HG03103 (cell line): ENCODE measurements around the gene CRYBG2.
"Not testable (repeated sequence)": the region's sequence is repeated elsewhere in the genome, so short reads cannot be mapped to it uniquely, and the experiment has no call there.

Source experiments
- ATAC-seq: cut with Tn5 transposase; IDR thresholded peaks from one replicate; pipeline ENCODE4 v1.9.1; 2021; ENCODE audit warnings: low read depth; ENCODE audit not compliant: unreplicated experiment

CRYBG2 gene, protein sequence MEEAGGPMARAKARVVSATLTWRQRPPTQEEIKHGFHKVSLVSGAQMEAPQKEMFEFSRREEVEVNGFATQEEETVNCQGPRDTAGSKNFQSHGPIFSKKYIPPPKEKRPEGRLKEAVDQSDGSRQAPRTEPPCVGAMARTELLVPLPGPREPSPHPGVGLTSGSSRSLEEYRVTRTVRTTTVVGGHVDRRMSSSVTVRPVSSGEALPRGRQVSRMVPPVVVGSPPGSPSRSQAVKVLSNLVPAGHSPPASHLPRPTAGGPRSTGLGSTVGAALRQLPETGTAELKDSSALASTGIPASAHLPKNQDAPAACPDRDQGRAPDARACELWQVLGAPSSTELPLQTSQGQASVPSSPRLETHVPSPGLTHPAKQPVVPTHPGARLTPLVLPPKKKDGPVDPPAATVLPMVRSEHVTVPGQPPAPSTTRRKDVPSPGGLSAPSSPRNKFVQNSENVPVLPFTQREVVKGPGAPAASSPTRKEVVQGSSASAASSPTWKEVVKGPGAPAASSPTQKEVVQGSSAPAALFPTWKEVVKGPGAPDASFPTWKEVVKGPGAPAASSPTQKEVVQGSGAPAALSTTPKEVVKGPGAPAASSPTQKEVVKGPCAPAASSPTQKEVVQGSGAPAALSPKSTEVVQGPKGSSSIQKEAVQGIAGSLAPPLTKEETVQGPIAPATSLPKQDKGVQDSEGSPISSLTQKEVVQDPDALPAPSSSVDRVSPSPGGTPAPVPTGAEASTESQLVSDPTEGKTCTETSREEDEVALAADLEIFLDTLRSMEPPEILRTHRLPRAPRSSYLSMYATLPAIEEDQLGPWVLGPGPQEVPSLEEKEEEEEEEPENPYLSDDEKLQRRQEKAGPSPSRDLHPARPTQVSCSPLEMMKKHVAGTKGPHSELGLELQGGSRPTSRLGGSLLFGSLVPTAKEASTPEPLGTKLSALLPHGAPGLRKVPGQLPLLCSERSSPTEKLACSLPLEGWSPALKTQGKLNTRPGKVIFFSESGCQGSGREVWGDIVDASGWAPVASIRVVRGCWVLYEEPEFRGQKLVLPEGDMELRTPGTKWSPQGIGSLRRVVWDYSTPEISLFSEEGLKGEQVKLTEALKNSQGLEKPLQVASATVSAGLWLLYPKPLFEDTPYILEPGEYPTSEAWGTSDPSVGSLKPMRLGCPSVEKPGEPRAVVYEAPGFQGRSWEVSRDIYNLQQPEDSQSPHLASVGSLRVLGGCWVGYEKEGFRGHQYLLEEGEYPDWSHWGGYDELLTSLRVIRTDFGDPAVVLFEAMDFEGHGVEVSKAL (N-terminal part only)

DNA sequence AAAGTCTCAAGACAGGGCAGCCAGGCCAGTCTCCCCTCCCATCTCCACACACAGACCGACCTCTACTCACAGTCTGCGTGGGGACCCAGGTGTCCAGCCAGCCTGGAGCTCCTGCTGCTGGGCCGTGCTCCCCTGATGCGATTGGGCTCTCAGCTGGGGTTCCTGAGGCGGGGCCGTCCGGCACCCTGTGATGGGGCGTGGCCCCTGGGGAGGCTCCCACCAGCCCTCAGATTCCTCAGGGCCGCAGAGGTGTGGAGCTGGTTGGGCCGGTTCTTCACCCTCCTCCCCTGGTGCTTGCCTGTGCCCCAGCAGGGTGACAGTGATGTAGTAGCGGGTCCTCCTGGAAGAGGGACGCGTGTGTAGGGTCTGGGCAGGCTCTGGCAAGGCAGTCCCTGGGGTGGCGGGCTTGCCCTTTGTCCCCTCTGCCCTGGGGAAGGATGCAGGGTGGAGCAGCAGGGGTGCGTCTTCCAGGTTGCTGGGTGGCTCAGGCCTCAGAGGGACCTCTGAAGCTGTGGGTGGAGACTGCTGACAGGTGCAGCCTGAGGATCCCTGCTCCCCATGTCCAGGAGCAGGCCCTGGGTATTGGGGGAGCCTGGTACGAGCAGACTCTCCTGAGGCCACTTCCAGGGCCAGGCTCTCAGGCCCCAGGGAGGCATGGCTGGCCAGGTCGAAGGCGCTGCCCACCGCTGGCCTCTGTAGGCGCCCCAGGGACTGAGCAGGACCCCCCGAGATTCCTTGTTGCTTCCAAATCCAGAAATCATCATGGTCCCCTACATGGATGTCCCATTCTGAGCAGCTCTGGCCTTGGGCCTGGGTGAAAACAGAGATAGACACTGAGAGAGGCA is at the start of gene CRYBG2:
TSS of gene CRYBG2 (minus strand) at position 155 of the 845 bp plus-strand sequence. CDS start 7,473 bp downstream, outside the sequence.
- ATAC-seq = no peak

DNA sequence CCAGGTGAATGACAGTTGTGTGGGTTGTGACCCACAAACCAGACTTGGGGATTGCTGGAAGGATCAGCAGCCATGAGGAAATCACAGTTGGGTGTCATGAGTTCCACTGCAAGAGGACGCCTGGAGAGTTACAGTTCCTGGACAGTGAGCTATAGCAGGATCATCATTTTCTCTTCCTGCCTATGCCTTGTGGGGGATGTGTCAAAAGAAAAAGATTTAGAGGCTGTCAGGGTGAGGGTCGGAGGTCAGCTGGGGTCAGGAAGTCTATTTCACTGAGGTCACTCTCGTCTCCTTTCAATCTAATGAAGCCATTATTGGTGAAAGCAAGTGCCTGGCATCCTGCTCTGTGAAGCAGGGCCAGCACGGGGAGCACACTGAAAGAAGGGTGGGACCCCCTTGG is 49.7 kb upstream of the CRYBG2 start:
- no peak for ATAC-seq

DNA sequence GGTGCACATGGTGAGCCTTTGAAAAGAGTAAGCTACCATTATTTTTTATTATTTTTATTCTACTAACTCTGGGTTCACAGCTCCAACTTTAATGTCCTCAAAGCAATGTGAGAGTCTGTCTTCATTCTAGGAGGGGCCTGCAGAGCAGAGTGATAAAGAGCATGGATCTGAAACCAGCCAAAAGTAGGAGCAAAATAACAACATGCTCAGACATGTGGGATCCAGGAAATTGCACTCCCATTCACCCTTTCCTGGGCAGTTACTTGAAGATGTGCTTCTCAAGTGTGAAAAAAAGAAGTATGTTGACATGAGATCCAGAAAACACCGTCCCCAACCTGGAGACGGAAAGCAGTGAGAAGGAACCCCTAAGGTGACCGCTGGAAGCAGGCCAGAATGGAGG is 48.0 kb upstream of the CRYBG2 start:
- no peak for ATAC-seq

DNA sequence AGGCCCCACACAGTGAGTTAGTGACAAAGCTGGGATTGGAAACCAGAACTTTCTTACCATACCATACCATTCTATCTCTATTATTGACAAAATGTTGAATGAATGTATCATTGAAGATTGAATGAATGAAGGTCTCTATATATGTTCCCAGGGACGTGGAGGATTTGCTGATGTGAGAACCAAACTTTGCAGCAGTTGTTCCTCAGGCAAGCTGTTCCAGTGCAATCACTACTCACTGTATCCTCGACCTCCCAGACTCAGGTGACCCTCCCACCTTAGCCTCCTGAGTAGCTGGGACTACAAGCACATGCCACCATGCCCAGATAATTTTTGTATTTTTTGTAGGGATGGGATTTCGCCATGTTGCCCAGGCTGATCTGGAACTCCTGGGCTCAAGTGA is 45.1 kb upstream of the CRYBG2 start:
- ATAC-seq = no peak

DNA sequence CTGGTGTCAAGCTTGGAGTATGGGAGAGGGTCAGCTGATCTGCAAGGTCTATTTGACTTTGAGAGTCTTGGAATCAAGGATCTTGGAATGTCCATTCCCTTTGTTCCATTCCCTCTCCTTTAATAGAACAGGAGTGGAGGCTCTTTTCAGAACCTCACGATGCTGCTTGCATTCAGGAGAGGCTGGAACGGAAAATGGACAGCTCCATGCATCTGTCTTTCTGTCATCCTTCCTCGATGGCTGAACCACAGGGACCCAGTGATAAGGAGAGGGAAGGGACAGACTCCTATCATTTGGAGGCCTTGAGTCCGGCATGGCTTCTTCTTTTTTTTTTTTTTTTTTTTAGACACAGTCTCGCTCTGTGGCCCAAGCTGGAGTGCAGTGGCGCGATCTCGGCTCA is 41.8 kb upstream of the CRYBG2 start:
- no peak for ATAC-seq

DNA sequence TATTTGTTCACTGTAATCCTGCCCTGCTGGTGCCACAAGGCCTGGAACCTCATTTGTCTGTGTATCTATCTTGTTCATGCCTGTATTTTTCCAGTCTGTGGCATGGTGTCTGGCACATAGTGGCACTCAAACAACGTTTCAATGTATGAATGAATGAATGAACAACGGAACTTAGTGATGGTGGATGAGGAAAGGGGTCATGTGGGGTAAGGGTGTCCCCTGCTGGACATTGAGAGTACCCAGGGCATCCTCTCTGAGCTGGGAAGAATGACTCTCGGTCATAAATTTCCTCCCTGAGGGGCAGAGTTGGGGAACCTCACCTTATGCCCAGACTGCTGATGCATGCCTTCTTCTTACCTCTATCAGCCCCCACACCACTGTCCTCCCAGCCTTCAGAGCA is 37.5 kb upstream of the CRYBG2 start:
- no peak for ATAC-seq

DNA sequence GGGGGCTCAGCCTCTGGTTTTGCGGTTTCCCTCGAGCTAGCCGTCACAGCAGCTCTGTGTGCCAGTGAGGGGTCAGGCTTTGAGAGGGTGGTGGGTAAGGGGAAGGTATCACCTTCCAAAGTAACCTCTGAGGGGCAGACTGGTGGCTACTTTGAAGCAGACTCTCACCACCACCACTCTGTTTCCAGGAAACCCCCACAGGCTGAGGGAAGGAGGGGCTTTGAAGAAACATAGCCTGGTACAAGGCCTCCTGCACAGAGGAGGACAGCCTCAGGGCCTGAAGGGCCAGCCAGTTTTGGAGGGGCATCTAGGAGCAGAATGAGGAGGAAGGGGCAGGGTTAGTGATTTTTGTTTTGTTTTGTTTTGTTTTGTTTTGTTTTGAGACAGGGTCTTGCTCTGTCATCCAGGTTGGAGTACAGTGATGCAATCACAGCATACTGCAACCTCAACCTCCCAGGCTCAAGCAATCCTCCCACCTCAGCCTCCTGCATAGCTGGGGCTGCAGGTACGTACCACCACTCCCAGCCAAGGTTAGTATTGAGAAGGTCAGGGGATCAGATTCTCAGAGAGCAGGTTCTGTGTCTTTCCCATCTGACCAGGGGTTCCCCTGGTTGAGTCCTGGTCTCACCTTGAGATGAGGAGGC is 35.8 kb upstream of the CRYBG2 start:
- ATAC-seq = no peak

DNA sequence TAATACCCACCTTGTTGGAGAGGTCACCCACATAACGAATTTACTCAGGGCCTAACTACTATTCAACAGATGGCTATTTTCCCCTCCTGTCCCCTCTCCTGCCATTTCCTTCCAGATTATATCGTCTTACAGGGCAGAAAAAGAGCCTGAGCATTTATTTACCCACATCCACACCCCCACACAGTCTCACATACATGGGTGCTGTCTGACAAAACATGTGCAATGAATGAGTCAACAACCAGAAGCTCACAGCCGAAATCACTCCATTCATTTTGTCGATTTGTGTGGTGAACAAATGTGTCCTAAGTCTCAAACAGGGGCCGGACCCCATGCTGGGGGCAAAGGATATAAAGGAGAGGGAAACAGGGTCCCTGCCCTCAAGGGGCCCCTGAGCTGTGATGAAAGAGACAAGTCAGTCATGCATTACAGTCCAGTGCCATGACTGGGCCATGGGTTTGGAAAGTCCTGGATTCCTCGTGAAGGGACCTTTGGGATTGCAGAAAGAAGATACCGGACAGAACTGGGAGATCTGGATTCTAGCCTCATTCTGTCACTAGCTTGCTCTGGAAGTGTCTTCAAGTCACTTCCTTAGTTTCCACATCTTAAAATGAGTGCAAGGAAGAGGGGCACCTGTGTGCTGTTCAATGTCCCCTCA is 35.0 kb upstream of the CRYBG2 start:
- no peak for ATAC-seq

DNA sequence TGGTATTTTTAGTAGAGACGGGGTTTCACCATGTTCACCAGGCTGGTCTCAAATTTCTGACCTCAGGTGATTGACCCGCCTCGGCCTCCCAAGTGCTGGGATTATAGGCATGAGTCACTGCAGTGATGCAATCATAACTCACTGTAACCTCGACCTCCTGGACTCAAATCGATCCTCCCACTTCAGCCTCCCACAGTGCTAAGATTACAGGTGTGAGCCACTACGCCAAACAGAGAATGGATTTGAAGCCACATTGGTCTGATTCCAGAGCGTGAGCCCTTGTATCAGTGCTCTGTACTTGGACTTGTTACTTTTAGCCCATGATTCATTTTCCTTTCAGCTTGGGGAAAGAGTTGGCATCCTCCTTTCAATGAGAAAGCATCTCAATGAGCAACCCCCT is 33.5 kb upstream of the CRYBG2 start:
- no peak for ATAC-seq

DNA sequence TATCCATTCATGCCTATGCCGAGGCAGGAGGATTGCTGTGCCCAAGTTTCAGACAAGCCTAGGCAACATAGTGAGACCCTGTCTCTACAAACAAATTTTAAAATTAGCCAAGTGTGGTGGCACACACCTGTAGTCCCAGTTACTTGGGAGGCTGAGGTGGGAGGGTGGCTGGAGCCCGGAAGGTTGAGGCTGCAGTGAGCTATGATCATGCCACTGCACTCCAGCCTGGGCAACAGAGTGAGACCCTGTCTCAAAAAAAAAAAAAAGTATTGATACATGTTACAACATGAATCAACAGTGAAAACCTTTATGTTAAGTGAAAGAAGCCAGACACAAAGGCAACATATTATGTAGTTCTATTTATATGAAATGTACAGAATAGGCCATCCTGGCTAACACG is 31.1 kb upstream of the CRYBG2 start:
- ATAC-seq = not testable (repeated sequence)

DNA sequence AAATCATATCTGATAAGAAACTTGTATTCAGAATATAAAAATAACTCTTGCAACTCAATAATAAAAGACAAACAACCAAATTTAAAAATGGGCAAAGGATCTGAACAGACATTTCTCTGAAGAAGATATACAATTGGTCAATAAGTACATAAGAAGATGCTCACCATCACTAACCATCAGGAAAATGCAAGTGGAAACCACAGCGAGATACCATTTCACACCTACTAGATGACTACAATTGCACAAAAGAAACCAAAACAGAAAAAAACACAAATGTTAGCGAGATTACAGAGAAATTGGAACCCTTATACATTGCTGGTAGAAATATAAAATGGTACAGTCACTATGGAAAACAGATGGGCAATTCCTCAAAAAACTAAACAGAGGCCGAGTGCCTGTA is 30.1 kb upstream of the CRYBG2 start:
- ATAC-seq = no peak

DNA sequence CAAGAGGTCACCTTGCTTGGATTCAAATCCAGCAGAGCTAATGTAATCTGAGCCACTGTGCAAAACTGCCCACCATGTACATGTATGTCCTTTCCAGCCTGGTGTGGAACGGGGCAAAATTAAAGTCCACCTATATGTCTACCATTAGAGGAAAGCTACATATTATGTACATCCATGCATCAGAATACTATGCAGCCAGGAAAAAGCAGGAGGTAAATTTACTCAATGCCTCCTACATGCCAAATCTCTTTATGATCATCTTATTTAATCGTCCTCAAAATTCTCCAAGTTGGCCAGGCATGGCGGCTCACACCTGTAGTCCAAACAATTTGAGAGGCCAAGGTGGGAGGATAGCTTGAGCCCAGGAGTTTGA is 24.9 kb upstream of the CRYBG2 start:
- no peak for ATAC-seq

DNA sequence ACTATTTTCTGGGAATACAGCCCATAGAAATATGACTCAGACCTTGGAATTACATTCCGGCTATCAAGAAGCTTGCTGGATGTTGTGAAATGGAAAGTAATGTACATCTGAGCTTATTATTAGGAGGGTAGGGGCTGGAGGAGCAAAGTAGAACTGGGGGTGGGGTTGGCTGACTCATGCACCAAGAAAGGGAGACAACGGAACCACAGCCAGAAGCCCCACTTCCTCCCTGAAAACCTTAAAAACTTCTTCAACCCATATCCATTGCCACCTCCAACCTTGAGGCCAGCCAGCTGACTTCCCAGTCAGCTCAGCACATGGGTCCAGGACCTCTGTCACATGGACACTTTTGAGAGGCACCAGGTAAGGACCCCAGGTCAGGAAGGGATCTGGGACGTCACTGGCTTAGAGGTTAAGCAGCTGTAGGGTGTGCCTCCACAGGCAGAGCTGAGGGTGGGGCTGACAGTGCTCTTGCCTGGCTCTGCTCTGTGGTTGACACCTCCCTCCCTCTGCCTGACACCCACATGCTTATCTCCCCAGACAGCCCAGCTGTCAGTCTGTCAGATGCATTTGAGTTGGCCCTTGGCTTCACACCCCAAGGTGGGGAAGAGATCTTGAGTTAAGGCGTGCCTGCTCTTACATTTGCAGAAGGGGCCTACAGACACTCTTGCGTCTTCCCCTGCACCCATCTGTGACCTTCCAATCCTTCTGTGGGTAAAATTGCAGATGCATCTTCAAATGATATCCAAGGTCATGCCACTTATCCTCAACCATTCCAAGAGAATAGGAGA is 24.4 kb upstream of the CRYBG2 start:
- peak; percentile 76 for ATAC-seq

DNA sequence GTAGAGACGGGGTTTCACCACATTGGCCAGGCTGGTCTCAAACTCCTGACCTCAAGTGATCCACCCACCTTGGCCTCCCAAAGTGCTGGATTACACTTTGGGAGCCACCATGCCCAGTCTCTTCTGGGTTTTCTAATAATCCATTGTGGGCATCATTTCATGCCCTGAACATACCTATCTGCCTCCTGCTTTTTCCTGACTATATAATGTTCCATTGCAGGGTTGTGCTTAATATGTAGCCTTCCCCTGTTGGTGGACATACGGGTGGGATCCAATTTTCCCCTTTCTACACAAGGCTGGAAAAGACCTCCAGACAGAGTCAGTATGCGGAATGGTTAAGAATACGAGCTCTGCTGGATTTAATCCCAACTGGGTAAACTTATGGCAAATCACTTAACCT is 22.1 kb upstream of the CRYBG2 start:
- no peak for ATAC-seq

DNA sequence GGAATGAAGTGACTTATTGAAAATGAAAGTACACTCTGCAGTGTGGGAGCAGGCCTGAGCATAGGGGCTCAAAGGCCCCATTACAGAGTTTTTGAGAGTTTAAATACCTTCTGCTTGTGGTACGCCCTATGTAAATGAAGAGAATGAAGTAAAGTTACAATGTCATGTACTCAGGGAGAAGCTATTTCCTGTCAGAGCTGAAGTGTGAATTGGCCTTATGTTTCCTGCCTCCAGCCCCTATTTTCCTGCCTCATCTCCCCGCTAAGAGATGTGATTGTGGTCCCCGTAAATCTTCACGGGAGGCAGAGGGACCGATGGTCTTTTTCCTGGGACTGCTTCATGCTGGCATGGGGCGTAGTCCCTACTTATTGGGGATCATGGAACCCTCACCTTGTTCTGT is 21.2 kb upstream of the CRYBG2 start:
- no peak for ATAC-seq

DNA sequence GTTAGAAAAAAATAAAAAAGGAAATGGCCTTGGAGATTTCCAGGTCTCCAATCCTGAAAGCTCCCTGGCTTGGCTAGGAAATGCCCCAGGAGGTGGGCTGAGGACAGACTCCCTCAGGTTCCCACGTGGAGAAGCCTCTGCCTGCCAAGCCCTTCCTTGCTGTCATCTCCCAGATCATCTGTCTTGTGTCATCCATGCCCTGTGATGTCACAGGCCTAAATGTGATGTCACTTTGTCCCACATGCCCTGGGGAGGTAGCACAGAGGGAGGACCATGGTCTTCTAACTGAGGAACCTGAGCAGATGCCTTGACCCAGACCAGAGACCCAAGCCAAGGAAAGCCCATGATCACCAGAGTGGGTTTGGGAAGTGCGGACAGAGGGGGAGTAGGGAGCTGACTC is 20.4 kb upstream of the CRYBG2 start:
- not testable (repeated sequence) for ATAC-seq

DNA sequence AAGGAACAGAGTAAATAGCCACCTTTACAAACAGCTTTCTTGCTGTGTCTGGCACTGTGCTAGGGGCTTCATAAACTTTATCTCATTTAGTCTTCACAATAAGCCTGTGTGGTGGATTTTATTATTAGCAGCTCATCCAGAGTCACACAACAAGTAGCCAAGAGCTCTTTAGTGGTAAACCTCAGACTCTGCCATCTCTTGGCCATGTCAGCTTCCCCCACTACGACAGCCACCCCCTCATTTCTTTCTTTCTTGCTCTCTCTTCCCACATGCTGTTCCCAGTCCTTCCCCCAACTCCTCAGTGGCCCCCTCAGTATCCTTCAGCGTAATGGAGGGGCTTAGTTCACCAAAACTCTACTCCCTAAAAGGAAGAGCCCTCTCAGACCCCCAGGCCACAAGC is 19.9 kb upstream of the CRYBG2 start:
- ATAC-seq = no peak

DNA sequence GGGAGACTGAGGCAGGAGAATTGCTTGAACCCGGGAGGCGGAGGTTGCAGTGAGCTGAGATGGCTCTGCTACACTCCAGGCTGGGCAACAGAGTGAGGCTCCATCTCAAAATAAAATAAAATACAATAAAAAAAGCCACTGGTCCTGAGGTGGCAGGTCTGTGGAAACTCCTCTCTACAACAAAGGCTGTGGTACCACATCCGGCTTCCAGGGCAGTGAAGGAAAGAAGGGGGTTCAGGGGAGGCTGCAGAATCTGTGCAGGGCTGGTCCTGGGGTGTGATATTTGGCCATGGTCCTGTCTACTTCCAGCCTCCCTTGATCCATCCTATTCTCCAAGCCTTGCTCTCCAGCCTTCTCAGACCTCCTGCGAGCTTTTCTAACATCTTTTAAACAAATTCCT is 19.4 kb upstream of the CRYBG2 start:
- ATAC-seq = no peak
